HG03196 (cell line): ENCODE measurements around the gene CDC14B.
"Not testable (repeated sequence)": the region's sequence is repeated elsewhere in the genome, so short reads cannot be mapped to it uniquely, and the experiment has no call there.

Experiments used
- ATAC-seq: cut with Tn5 transposase; IDR thresholded peaks from one replicate; pipeline ENCODE4 v1.9.1; 2021; ENCODE audit not compliant: unreplicated experiment

CDC14B gene

GRCh38 chr9:96587338-96588315 lies 32.0 kb downstream of the CDC14B start:
- ATAC-seq: no peak

- ATAC-seq: no peak
Observed at GRCh38 chr9:96585426-96585825, 34.2 kb downstream of the CDC14B start.

- ATAC-seq: not testable (repeated sequence)
Observed at GRCh38 chr9:96582199-96582598, 37.4 kb downstream of the CDC14B start.

- ATAC-seq: no peak
Observed at GRCh38 chr9:96581786-96582185, 37.9 kb downstream of the CDC14B start.

- ATAC-seq: no peak
Observed at GRCh38 chr9:96581301-96581700, 38.3 kb downstream of the CDC14B start.

- ATAC-seq: no peak
Observed at GRCh38 chr9:96574931-96575351, 44.7 kb downstream of the CDC14B start.

- ATAC-seq: no peak
Observed at GRCh38 chr9:96574455-96574854, 45.2 kb downstream of the CDC14B start.

GRCh38 chr9:96567203-96567700 lies 52.4 kb downstream of the CDC14B start:
- peak; percentile 45 for ATAC-seq

- ATAC-seq: peak; percentile 74
Observed at GRCh38 chr9:96566498-96567202, 53.0 kb downstream of the CDC14B start.

GRCh38 chr9:96565671-96566497 lies 53.8 kb downstream of the CDC14B start:
- ATAC-seq: no peak

GRCh38 chr9:96564217-96564616 lies 55.4 kb downstream of the CDC14B start:
- no peak for ATAC-seq

- ATAC-seq: no peak
Observed at GRCh38 chr9:96559339-96559943, 60.2 kb downstream of the CDC14B start.

GRCh38 chr9:96557921-96558320 lies 61.7 kb downstream of the CDC14B start:
- ATAC-seq: no peak

GRCh38 chr9:96556701-96557461 lies 62.8 kb downstream of the CDC14B start:
- ATAC-seq: no peak

- no peak for ATAC-seq
Observed at GRCh38 chr9:96555567-96556386, 63.9 kb downstream of the CDC14B start.

GRCh38 chr9:96554801-96555566 lies 64.7 kb downstream of the CDC14B start:
- no peak for ATAC-seq

GRCh38 chr9:96554326-96554725 lies 65.3 kb downstream of the CDC14B start:
- ATAC-seq: no peak

- no peak for ATAC-seq
Observed at GRCh38 chr9:96553070-96553469, 66.6 kb downstream of the CDC14B start.
